Activated CD4-positive, alpha-beta T cell treated with anti-CD3 and anti-CD28 coated beads for 1 hour (primary cell): ENCODE measurements around the gene UBE2O.

Experiments used
- DNase-seq: peaks from one replicate; pipeline ENCODE4 v3.0.0-alpha.2; 2020

Gene UBE2O

DNA sequence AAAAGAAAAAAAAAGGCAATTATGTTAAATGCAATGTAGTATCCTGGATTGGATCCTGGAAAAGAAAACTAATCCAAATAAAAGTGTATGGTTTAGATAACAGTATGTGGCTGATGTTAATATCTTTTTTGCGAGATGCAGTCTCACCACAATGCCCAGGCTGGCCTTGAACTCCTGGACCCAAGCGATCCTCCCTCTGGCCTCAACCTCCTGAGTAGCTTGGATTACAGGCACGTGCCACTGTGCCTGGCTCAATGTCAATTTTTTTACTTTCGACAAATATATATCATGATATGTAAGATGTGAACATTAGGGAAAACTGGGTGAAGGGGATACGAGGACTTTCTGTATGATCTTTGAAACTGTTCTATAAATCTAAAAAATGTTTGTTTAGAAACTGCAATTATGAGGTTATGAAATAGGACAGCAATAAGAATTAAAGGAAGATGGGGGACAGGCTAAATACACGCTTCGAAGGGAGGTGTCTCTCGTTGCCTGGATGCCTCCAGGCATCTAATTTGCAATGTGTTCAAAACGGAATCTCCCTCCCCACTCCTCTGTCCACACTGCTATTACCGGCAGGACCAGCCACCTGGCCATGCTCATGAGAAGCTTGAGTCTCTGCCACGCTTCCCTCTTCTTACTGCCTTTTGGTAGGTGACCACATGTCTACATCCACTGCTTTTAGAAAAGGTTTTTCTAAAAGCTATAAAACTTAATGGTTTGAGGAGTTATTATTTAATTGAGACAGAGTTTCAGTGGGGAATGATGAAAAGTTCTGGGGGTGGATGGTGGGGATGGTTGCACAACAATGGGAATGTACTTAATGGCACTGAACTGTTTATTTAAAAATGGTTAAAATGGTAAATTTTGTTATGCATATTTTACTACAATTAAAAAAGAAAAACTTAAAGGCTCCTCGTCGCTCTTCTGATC is 15.2 kb downstream of the UBE2O start:
- no peak for DNase-seq

DNA sequence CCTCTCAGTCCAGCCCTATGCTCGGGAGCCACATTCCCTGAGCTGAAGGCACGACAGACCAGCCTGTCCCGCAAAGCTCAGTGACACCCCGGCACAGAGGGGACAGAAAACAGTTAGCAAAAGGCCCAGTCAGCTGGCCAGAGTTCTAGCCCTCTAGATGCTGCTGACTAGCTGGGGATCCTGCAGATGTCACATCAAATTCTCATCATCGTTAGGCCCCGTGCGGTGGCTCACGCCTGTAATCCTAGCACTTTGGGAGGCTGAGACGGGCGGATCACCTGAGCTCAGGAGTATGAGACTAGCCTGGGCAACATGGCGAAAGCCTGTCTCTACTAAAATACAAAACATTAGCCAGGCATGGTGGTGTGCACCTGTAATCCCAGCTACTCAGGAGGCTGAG is 17.2 kb downstream of the UBE2O start:
- DNase-seq: no peak

DNA sequence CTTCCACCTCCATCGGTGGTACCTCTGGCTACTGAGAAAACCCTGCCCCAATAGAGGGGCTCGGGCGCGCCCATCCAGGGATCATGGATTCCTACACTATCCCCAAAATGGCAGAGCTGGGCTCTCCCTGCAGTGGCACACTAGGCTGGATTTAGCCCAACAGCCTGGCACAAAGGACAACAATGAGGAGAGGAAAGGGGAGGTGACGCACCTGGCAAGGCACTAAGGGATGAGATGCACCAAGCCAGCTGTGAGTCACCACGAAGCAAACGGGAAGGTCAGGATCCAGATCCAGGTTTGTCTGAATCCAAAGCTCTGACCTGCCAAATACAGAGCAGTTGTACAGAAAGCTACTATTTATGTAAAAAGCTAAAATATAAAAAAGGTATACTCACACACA is 18.1 kb downstream of the UBE2O start:
- no peak for DNase-seq

DNA sequence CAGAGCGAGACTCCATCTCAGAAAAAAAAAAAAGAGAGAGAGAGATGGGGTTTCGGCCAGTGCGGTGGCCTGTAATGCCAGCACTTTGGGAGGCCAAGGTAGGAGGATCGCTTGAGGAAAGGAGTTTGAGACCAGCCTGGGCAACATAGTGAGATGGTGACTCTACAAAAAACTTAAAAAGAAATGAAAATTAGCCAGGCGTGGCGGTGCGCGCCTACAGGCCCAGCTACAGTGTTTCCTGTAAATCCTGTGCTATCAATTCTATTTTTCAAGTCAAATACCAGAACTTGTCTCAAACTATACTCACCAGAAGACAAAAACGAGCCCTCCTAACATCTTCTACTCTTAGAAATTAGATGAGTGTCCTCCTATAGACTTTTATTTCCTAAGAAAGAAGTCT is 19.3 kb downstream of the UBE2O start:
- no peak for DNase-seq

DNA sequence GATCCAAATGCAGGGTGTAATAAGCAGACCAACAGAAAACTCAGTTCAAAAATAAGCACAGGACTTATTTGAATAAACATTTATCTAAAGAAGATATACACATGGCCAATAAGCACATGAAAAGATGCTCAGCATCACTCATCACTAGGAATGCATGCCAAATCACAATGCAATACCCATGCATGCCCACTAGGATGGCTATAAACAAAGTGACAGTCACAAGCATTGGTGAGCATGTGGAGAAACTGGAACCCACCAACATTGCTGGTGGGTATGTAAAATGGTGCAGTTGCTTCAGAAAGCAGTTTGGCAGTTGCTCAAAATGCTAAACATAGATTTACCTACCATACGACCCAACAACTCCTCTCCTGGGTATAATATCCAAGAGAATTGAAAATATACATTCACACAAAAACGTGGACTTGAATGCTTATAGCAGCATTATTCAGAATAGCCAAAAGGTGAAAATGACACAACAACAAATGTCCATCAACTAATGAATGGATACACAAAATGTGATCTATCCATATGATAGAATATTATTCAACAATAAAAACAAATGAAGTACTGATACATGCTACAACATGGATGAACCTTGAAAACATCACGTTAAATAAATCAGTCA is 20.1 kb downstream of the UBE2O start:
- DNase-seq: no peak

DNA sequence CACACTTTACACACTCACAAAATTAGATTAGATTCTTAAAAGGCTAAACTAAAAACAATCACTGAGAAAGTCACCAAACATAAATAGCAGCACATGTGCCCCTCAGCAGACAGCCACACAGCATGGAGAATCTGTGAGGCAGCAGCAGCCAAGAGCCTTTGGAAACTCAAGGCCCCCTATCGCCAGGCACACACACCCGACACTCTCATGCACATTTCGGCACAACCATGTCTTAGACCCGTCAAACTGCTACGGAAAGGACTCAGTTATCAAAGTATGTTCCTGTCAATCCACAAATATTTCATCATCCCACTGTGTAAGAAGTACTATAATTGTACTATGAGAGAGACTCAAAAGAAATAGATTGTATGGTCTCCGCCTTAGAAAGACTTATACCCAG is 20.9 kb downstream of the UBE2O start:
- DNase-seq: no peak

DNA sequence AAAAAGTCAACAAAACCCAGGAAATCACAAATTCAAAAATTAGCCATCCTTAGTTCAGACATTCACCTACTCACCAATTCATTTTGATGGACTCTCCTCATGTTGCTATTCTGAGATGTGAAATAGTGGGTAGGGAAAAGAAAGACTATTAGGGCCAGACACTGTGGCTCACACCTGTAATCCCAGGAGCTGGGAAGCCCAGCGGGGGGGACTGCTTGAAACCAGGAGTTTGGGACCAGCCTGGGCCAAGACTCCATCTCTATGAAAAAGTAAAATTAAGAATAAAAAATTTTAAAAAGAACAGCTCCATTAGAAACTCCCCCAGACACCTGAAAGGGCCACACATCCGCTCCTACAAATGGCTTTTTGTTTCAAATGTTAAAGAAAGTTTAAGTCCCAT is 21.4 kb downstream of the UBE2O start:
- DNase-seq: no peak

DNA sequence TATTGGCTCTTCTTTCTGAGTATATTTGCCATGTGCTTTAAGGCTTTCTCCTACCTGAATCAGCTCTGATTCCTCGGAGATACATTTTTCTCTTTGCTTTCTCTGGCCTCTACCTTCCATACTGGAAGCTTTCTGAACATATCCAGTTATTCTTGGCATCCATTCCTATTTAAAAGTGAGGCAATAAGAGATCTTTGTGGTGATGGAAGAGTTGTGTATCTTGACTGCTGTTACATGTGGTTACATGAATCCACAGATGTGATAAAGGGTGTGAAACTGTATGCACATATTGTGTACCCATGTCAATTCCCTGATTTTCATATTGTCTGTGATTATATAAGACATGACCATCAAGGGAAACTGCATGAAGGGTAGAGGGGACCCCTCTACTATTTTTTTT is 24.4 kb downstream of the UBE2O start:
- DNase-seq: no peak

DNA sequence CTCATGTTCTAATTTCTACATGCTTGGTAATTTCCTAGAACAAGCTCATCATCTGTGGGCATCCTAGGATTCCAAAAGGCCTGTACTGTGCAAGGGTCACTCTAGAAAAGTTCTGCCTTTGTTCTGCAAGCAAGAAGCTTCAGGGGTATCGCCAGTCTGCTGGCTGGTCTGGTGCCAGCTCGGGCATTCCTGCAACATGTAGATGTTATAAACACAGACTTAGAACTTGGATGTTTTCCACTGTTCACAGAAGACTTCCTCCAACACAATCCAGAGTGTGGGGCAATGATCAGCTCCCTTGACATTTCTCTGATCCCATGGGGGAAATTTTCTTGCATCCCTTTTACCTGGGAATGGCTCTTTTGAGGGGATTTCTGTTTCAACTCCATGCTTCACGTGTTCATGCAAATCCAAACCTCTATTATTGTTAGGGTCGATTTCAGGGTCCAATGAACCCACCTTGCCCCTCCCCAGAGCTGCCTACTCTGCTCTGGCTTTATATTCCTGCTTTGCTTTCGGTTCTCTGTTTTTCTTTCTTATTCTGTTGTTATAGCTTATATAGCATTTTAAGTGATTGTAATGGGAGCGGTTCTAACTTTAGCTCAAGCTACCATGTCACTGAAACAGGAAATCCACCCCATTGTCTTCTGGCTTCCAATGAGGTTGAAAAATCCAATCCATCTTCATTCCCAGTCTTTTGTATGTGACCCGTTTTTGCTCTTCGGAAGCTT is 25.3 kb downstream of the UBE2O start:
- DNase-seq: no peak

DNA sequence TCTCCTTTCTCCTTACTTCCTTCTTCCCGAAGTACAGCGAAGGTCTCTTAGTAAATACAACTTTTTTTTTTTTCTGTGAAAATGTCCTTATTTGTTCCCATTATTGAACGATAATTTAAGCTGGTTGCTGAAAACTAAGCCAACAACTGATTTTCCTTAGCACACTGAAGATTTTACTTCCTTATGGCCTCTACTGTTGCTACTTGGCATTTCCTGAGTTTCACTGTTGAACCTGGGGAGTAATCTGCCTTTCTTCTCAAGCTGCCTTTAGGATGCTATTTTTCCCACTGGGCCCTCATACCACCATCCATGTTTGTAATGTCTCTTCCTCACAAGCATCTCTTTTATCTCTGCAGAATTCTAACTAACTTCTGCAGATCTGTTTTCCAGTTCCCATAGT is 26.1 kb downstream of the UBE2O start:
- DNase-seq: no peak

DNA sequence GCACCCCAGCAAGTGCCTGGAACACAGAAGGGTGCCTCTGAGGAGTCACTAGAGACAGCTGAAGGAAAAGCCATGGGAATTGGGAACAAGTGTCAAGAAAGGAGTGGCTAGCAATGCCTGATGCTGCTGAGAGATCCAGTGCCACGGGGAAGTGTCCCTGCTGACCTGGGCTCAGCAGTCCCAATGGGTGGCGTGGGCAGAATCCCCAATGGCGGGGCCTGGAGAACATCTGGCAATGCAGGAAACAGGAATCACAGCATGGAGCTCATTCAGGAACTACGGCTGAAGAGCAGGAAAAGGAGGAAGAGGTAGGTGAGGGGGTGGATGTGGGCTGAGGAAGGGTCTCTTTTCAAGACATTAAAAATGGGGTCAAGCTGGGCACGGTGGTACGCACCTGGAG is 30.1 kb downstream of the UBE2O start:
- no peak for DNase-seq

DNA sequence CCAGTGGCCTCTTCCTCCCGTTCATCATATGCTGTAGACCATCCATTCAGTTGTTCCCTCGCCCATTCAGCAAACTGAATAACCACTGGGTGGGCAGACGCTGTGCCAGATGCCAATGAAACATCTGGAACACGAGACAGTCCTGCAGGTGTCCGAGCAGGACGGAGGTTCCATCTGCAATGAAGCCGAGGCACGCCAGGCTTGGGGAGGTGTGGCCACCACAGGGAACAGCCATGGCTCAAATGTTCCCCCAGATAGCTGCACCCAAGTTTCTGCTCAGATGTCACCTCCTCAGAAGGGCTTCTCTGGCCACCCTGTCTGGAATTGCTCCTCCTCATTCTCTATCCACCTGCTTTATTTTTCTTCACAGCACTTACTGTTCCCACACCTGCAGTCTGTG is 30.5 kb downstream of the UBE2O start:
- DNase-seq: no peak

DNA sequence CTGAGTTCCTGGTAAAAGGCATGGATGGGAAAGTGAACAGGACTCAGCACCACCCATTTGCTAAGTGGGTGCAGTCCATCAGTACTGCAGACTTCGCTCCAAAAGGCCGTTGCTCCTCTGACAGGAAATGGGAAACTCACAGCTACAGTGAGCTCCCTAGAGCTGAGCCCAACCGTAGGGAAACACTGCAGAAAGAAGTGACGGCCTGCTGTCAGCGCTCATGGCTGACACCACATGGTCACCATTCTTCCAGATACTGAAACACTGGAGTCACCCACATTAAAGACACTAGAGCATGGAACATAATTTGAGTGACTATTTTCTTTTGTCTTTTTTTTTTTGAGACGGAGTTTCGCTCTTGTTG is 31.9 kb downstream of the UBE2O start:
- DNase-seq: no peak

DNA sequence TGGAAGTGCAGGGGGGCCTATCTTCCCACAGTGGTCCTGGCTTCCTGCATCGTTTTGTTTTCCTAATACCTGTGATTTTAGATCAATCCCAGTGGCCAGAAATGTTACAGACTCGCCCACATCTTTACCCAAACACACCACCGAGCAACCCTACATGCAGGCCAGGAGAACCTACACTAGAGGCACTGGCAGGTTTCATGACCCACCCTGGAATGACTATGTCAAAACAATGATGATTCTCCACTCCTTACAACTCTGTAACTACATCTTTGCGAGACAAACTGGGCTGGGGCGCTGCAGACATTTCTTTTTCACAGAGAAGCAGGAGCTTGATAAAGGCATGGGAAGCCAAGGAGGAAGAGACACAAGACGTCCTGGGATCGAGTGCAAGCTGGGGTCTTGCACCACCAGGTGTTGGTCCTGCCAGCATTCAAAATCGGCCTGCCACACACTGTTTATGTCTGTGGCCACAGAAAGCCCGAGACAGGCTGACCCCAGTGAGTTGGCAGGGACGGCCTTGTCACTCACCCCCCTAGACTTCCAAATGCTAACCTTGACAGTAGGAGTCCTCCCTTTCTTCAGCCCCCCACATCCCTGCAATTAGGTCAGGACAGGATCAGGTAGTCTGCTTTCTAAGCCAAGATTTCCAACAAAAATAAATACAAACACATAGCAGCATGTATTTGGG is 32.5 kb downstream of the UBE2O start:
- DNase-seq: no peak

DNA sequence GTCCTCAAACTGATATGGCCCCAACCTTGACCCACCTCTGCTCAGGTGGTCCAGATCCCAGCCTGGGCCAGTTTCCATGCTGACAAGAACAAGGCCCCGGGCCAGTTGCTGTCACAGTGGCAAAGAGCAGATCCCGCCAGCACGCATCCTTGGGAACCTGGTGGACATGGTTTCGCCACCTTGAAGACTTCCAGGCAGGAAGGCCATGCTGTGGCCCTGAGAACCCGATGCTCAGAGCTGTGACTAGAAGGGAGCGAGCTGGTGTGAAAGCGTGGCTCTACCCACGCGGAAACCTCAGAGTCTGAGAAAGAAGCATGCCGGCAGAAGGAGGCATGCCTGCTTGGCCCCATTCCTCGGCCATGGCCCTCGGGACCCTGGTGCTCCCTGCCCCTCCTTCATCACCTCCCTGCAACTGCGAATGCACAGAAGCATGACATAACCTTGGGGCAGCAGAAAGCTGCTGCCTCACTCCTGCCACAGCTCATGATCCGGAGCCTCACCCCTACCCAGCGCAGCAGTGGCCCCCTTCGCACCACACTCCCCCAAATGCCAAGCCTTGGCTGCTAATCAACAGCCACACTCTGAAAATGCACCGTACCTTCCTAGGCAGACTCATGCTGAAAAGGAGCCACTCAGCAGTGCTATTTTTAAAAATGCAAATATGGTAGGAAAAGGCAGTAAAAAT is 33.2 kb downstream of the UBE2O start:
- DNase-seq: no peak

DNA sequence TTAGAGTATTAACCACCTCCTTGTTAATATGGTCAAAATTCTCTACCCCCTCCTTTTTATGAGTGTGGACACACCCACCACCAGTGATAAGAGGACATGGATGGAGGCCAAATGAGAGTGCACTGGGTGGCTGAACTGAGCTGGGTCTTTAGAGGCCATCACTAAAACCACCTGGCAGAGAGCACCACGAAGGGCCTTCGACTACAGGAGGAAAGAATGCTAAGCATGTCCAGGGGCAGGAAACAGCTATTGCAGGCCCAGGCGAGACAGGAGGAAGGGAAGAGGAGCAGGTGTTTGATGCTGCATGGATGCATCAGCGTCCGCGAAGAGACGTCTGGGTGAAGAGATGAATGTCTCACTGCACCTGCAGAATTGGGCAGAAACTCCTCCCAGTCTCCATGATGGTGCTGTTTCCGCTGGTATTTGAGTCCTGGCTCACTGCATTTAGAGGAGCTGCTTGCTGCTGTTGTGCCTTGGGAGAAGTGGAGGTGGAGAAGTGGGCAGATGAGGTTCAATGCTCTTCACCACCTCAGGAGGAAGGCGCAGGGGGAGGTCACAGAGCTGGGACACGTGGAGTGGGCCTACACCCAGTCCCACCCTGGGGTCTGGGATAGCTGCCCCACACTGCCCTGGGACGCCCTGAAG is 35.3 kb downstream of the UBE2O start:
- DNase-seq: no peak

DNA sequence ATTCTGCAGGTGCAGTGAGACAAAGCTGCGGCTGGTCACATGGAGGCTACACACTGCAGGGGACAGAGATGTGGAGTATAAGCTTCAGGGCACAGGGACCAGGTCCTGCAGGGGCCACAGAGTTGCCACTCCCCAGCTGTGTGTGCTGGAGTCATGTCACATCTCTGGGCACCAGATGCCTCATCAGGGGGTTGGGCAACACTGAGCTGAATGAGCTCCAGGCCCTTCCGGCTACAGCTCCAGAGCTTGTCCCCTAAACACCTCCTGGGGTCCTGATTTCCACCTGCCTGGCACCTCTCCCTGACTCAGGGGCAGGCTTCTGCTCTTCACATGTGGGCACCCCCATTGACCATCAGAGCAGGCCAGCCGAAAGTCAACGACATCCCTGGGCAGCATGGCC is 36.1 kb downstream of the UBE2O start:
- no peak for DNase-seq

DNA sequence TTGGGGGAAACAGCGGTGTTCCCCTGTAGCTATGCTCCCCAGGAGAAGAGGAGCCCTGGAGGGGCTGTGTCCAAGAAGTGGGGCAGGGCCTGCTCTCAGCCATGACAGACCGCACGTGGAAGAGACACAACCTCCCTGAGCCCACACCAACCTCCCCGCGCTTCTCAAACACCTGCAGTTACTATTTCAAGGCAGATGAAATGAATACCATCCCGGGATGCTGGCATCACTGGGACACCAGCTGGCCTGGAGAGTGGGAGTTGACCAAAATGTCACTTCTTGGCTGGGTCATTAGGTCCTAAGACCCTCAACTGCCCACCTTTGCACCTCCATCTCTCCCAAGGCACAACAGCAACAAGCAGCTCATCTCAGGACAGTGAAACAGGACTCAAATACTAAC is 36.5 kb downstream of the UBE2O start:
- DNase-seq: no peak

DNA sequence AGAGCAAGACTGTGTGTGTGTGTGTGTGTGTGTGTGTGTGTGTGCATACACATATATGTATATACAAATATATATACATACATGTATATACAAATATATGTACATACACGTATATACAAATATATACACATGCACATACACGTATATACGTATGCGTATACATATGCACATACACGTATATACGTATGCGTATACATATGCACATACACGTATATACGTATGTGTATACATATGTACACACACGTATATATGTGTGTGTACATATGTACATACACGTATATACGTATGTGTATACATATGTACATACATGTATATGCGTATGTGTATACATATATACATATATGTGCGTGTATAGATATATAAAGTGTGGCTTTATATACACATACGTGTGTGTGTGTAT is 37.2 kb downstream of the UBE2O start:
- DNase-seq: no peak

DNA sequence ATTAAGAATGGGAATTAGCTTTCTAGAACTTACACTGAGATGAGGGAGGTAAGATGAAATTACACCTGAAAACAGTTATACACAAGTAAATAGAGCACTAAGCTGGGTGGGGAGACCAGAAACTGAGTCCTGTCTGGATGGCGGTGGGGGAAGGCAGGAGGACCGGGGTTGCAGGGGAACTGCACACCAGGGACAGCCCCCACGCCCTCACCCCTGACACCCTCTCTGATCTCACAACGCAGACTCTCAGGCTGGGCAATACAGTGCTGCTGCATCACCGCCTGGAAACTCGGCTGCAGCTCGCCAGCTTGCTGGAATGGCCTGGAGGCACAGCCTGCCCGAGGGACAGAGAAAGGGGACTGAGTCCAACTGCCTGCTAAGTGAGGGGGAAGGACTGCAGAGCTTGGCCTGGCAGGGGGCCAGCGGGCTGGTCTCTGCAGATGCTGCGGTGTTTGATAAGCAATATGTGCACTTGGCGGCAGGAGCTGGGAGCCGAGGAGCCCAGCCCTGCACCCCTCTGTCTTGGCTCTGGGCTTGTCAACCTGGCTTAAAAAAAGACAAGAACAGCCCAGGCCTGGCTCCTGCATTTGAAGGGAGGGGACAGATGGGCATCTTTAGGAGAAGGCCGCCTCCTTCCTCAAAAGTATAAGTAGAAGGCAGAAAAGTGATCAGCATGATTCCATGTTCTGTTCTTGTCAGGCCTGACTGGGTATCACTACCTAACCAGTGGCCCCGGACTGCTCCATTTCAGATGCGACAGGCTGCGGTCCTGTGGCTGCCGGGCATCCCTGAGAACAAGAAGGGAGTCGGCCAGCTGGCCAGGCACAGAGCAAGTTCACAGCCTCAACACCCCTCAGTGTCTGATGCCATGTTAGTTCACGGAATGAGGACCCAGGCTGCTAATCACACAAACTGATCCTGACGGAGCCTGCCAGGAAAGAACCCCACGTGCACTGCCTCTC is 38.3 kb downstream of the UBE2O start:
- DNase-seq: no peak

DNA sequence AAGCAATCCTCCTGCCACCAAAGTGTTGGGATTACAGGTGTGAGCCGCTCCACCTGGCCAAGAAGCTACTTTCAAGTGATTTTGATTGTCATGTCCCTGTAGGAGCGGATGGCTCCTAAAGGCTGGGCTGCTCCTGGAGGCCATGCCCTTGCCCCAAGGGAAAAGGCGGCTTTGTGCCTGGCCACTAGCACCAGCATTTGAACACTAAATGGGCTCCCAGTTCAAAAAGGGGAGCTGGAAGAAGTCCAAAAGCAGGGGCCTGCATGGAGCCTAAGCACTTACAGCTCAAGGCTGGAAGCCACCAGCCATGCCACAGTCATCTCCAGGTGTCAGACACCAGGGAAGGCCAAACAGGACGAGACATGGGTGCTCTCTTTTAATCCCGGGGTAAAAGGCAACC is 41.7 kb downstream of the UBE2O start:
- DNase-seq: no peak
